Central memory CD4-positive, alpha-beta T cell (primary cell): ENCODE results near the gene ZNF467.
A peak's percentile ranks its signal among the peaks of the same experiment; 100 is the strongest.

Source experiments
- DNase-seq: peaks from one replicate; pipeline ENCODE4 v3.0.0; 2022

ZNF467 gene

GRCh38 chr7:149785402-149785801 lies 12.0 kb upstream of the ZNF467 start:
- no peak for DNase-seq

GRCh38 chr7:149784251-149784608 lies 10.8 kb upstream of the ZNF467 start:
- DNase-seq, result no peak

- no peak for DNase-seq
These were observed 10.2 kb upstream of the ZNF467 start for GRCh38 chr7:149783386-149784250.

GRCh38 chr7:149782682-149783345 lies 9.4 kb upstream of the ZNF467 start:
- no peak for DNase-seq

- no peak for DNase-seq
These were observed 8.5 kb upstream of the ZNF467 start for GRCh38 chr7:149781921-149782320.

GRCh38 chr7:149780636-149781419 lies 7.4 kb upstream of the ZNF467 start:
- no peak for DNase-seq

- DNase-seq, result no peak
These were observed 6.7 kb upstream of the ZNF467 start for GRCh38 chr7:149780056-149780455.

GRCh38 chr7:149779502-149779805 lies 6.1 kb upstream of the ZNF467 start:
- DNase-seq, result no peak

GRCh38 chr7:149778696-149779501 lies 5.5 kb upstream of the ZNF467 start:
- DNase-seq, result no peak

- no peak for DNase-seq
These were observed 4.9 kb upstream of the ZNF467 start for GRCh38 chr7:149778327-149778637.

- no peak for DNase-seq
These were observed 4.4 kb upstream of the ZNF467 start for GRCh38 chr7:149777551-149778326.

GRCh38 chr7:149776848-149777407 lies 3.5 kb upstream of the ZNF467 start:
- DNase-seq, result no peak

GRCh38 chr7:149776289-149776688 lies 2.9 kb upstream of the ZNF467 start:
- no peak for DNase-seq

- no peak for DNase-seq
These were observed 1.8 kb upstream of the ZNF467 start for GRCh38 chr7:149775176-149775556.

- no peak for DNase-seq
These were observed 1.1 kb upstream of the ZNF467 start for GRCh38 chr7:149774237-149775175.

- peak; percentile 22 for DNase-seq
These were observed 393 bp downstream of the ZNF467 start for GRCh38 chr7:149772956-149773434.

GRCh38 chr7:149772241-149772955 lies 990 bp downstream of the ZNF467 start:
- no peak for DNase-seq

- peak; percentile 78 for DNase-seq
These were observed 1.6 kb downstream of the ZNF467 start for GRCh38 chr7:149771720-149772240.
